Stimulated activated CD8-positive, alpha-beta memory T cell treated with anti-CD3 and anti-CD28 coated beads, Interleukin-7, amount 100 ng/mL, for 4 hours (primary cell): ENCODE measurements around the gene AGAP3.

ENCODE experiments used
- DNase-seq, 2 donors: peaks; one replicate each; pipeline ENCODE4 v3.0.0-alpha.2; 2020; ENCODE audit warnings: low read depth in 2 of 2

The AGAP3 gene

DNA sequence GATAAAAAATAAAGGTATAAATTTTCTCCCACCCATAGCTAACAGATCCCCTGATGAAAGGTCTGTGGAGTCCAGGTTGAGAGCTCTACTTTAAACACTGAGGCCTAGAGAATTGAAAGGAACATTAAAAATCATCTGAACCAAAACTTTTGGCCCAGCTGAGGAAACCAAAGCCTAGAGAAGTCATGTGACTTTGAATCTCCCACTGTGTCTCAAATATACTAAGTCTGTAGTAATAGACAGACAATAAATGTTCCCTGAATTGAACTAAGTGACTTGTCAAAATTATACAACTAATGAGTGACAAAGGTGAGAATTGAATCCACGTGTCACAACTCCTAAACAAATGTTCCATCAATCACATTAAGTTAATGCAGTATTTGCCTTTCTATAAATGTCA is 75.5 kb downstream of the AGAP3 start:
- DNase-seq, result no peak

DNA sequence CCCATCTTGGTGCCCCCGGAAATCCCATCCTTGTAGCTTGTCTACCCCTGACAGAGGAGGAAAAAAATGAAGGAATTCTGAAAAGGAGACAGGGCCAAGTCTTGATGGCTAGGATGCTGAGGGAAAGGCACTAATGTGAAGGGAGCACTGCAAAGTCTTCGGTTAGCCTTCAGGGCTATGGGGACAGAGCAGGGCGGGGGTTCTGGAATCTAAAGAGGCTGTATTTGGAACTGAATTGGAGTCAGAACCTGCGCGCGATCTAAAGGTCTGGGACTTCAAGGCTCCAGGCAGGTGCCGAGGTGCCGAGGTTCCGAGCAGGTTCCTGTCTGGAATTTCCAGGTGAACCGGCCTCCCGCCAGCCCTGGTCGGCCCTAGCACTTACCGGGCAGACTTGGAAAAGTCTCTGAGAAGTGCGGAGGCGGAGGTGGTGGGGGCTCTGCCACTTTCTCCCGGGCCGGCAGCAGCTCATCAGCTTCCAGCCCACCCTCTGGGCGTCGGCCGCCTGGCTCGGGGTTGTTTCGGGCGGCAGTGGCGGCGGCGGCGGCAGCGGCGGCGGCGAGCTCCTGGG is 80.4 kb downstream of the AGAP3 start:
- no peak for DNase-seq

GRCh38 chr7:151167197-151167961 is 81.1 kb downstream of the AGAP3 start, which contains the start of gene GBX1:
Gene GBX1, minus strand, starts transcription at chr7:151167694. Its CDS starts 146 bp downstream, at chr7:151167548.
- no peak for DNase-seq

DNA sequence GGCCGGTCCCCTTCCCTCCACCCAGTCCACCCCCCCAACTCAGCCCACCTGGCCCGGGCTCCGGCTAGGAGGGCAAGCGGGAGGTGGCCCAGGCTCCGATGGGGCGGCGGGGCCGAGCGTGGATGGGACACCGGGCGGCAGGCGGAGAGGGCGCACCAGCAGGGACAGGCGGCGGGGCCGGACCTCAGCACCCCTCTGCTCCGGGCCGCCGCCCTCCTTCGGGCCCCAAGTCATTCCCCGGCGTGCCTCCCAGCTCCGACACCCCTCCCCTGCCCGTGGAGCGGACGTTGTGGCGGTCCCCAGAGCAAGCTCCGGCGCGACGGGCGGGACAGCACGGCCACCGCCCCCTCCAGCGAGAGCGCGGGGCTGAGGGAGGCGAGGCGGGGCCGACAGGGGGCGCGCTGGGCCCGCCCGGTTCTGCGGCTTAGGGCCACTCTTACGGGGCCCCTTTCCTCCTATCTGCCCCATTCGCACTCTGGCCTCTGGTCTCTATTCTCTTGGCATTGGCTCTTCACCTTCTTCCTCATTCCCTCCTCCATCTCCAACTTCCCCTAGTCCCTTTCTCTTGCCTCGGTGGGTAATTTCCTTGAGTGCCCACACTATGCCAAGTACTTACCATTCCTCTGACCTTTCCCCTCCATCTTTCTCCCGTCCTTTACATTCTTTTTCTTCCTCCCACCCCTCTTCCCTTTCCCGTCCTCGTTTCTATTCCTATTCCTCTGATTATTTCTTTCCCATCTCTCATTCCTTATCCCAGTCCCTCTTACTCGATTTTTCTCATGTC is 81.9 kb downstream of the AGAP3 start:
- peak; percentile 3 to 36 for DNase-seq

- DNase-seq, result no peak
Measured at GRCh38 chr7:151168787-151169162, 82.5 kb downstream of the AGAP3 start.

- DNase-seq, result peak; percentile 45 to 61
Measured at GRCh38 chr7:151172273-151173141, 86.2 kb downstream of the AGAP3 start.

- no peak for DNase-seq
Measured at GRCh38 chr7:151173386-151174245, 87.3 kb downstream of the AGAP3 start.

DNA sequence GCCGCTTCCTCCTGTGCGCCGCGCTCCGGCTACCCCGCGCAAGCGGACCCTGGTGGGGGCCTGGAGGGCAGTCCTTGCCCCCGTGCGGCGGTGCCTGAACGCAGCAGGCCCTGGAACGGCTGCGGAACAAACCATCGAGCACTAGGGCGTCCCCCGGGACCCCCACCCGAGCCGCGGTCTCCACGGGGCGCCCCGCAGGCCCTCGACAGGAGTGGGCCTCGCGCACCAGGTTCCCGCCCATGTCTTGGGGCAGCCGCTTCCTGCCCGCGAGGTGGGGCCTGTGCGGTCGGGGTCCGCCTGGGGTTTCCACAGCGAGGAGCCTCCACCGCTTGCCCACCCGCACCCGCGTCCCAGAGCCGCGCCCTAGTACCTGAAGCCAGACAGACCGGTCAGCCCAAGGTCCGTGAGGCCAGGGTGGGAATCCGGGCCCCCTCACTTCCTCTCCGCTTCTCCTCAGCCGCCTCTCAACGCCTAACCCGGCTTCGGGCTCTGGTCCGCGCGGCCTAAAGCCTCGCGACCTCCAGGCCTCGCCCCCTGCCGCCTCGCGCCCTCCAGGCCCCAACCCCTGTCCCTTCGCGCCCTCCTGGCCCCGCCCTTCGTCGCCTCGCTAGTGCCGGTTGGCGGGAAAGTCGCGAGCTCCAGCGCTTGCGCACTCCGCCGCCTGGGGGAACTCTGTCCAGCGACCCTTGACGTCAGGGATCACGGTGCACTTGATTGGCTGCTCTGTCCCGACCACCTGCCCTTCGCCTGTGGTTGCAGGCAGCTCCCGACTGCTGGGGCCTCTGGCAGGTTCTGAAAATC is 88.2 kb downstream of the AGAP3 start:
- DNase-seq, result no peak

- DNase-seq, result no peak
Measured at GRCh38 chr7:151175047-151175792, 88.9 kb downstream of the AGAP3 start.

GRCh38 chr7:151175793-151176311 is 89.6 kb downstream of the AGAP3 start:
- DNase-seq, result no peak

DNA sequence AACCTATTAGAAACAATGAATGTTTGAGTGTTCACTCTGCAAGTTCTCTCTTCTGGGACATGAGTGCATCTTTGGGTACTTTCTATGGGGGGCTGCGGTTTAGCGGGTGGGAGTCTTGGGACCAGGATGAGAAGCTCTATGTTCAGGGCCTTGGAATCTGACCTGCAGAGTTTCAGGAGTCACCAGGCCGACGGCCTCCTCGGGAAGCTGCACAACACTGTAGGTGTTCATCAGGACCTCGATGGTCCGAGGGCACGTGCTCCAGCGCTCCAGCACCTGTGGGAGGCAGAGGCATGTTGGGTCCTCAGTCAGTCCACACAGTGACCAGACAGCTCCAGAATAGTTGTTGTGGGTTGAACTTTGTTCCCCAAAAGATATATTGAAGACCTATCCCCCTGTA is 90.1 kb downstream of the AGAP3 start:
- no peak for DNase-seq

DNA sequence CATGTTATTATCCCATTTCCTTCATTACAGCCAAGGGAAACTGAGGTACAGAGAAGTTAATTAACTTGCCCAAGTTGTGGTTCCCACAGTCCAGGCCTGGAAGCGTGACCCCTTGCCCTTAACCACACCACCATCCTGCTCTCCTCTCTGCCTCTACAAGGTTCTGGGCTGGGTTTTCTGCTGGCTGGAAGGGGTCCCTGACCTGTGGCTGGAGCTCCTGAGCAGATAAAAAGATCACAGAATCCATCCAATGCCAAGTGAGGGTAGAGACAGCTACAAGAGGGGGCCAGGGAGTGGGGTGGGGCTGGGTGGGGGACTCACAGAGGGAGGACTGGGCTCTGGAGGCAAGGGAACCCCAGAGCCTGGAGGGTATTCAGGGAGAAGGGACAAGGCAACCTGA is 91.0 kb downstream of the AGAP3 start:
- DNase-seq, result no peak

- DNase-seq, result no peak
Measured at GRCh38 chr7:151178236-151178635, 92.0 kb downstream of the AGAP3 start.

DNA sequence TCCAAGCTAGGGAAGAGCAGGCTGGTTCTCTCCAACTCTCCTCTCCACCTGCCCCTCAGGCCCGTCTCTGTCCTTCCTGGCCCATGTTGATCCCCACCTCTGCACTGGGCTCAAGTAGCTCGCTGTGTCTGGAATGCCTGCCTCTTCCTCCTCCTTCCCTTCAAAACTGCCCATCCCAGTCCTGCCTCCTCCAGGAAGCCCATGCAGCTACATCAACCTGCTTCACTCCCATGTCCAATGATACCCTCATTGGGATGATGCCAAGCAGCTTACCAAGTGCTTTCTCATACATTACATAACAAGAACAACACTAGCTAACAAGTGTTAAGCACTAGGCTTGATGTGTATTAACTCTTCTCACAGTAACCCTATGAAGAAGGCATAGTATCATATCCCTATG is 92.6 kb downstream of the AGAP3 start:
- DNase-seq, result no peak

GRCh38 chr7:151179287-151179860 is 93.1 kb downstream of the AGAP3 start:
- DNase-seq, result no peak

DNA sequence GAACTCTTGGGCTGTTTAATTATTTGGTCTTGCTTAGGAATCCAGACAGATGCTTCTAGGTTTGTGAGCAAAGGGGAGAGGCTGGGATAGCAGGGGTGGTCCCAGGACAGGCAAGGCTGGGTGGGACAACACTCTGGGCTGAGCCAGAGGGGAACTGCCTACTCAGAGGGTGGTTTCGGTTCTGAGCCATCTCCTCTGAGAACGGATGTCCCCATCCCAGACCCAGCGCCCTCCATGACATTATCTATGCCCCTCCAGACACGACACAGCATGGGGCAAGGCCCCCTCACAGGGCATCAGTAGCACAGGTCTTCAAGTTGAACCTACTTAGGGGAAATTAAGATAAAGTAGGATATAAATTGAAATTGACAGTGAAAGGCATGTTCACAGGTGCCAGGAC is 93.7 kb downstream of the AGAP3 start:
- no peak for DNase-seq

GRCh38 chr7:151181011-151181431 is 94.7 kb downstream of the AGAP3 start:
- no peak for DNase-seq

DNA sequence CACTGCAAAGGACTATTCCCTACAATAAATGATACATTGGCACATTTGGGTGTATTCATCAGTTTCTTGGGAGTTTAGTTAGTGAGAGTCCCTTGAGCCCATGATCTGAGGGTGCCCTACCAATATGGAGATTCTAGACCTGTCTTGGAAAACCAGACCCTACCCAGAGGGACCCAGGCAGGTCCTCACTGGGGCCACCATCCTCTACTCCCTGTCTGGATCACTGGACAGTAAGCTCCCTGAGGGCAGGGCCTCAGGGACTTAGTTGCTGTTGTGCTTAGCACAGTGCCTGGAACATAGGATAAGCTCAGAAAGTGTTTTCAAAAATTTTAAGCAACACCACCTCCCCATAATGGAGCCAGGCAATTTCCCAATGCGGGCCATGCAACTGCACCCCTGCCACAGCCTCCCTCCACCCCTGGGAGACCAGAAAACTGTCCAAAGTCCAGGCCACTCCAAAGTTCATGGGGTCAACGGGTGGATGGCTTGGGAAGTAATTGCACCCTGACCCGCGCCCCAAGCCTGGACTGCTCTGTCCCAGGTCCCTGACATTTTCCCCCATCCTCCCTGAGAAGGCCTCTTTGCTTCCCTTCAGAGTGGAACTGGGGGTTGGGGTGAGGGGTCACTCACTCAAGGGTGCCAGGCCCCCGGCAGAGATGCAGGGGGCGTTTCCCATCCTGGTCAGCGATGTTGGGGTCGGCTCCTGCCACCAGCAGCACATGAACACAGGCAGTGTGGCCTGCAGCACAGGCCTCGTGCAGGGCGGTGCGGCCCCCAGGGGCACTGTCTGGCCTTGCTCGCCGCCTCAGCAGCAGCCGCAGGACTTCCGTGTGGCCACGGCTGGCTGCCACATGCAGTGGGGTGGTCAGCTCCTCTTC is 99.7 kb downstream of the AGAP3 start:
- DNase-seq, result no peak
